ENCODE results near the gene SHE. TPM values are rescaled to one million over a fixed set of nuclear protein-coding genes. Genes with fewer than 3 reads are reported as not detected.

SHE gene
- total and polyA plus RNA-seq, 8 donors = 1.0 to 7.3 (median 1.8) TPM

GRCh38 chr1:154445040-154445472 lies 57.2 kb downstream of the SHE start:
- Histone ChIP-seq H3K27ac (no peak overlapping the region), H3K9me3 (no peaks in the 10 kb centered on the region), H3K4me3 (no peak overlapping the region), H3K36me3 (no peaks in the 10 kb centered on the region), H3K4me1 (no peaks in the 10 kb centered on the region), H3K27me3 (no peaks in the 10 kb centered on the region)
- whole genome bisulfite sequencing, 2 donors = 74 to 80% methylated on average over 7 of the region's 7 CpGs
- ATAC-seq = no peak
- intact Hi-C loops (cut with DNase I) = no loop called here
- TF ChIP-seq CTCF (IDR thresholded peaks at IDR 0.05) = no peak
- no peak for FAIRE-seq
- DNase-seq = no peak

- TF ChIP-seq CTCF (IDR thresholded peaks at IDR 0.05) = no peak
- Histone ChIP-seq H3K4me3 (no peak overlapping the region), H3K27me3 (no peaks in the 10 kb centered on the region), H3K9me3 (no peaks in the 10 kb centered on the region), H3K4me1 (peaks cover 0 to 4% (median 0%) of the 10 kb centered on the region in 3 donors), H3K27ac (no peak overlapping the region), H3K36me3 (no peaks in the 10 kb centered on the region)
- no peak for ATAC-seq
- intact Hi-C loops (cut with DNase I) = no loop called here
- 76 to 79% methylated on average over 8 of the region's 8 CpGs for WGBS, 2 donors
- no peak for DNase-seq
- FAIRE-seq = no peak
These were observed 58.8 kb downstream of the SHE start for GRCh38 chr1:154443274-154444013.

- ATAC-seq (peak in 2 of 4 donors; percentile 51 to 64), DNase-seq (no peak)
- no peaks in the 10 kb centered on the region for H3K36me3 ChIP-seq
These were observed 60.0 kb downstream of the SHE start for GRCh38 chr1:154442006-154442740.

GRCh38 chr1:154441241-154441888 lies 60.8 kb downstream of the SHE start:
- no peaks in the 10 kb centered on the region for H3K9me3 ChIP-seq
- no peak for DNase-seq
- H3K4me1 ChIP-seq = peaks cover 0 to 4% (median 0%) of the 10 kb centered on the region in 3 donors
- no peak for TF ChIP-seq CTCF (IDR thresholded peaks at IDR 0.05)
- FAIRE-seq = no peak
- no peaks in the 10 kb centered on the region for H3K36me3 ChIP-seq
- no peak overlapping the region for H3K4me3 ChIP-seq
- no peaks in the 10 kb centered on the region for H3K27me3 ChIP-seq
- 79 to 82% methylated on average over 8 of the region's 8 CpGs for WGBS, 2 donors
- intact Hi-C loops (cut with DNase I) = no loop called here
- no peak overlapping the region for H3K27ac ChIP-seq
- ATAC-seq = no peak

More at GRCh38 chr1:154442006-154442740, 60.0 kb downstream of the SHE start:
- intact Hi-C loops (cut with DNase I) = no loop called here
- peak in 1 of 4 donors; percentile 11 for TF ChIP-seq CTCF (IDR thresholded peaks at IDR 0.05)
- H3K27ac ChIP-seq = peak overlapping the region in 1 of 4 donors; percentile 17
- 78% methylated on average over 13 of the region's 13 CpGs for WGBS, 2 donors
- H3K4me1 ChIP-seq = peaks cover 0 to 4% (median 0%) of the 10 kb centered on the region in 3 donors
- no peak overlapping the region for H3K4me3 ChIP-seq
- FAIRE-seq = no peak
- H3K27me3 ChIP-seq = no peaks in the 10 kb centered on the region
- no peaks in the 10 kb centered on the region for H3K9me3 ChIP-seq
